ENCODE results near the gene GPR89A.
"Not testable (repeated sequence)": the region's sequence is repeated elsewhere in the genome, so short reads cannot be mapped to it uniquely, and the experiment has no call there.

GPR89A gene

GRCh38 chr1:145607833-145608733, at the start of gene GPR89A:
GPR89A (plus strand) TSS chr1:145607988; CDS start chr1:145608134, 146 bp downstream.
- peak; percentile 96 for DNase-seq (ENCODE audit: low spot score)

GRCh38 chr1:145586820-145587219, 21.0 kb upstream of the GPR89A start:
- not testable (repeated sequence) for DNase-seq (ENCODE audit: low spot score)

GRCh38 chr1:145590806-145591205, 17.0 kb upstream of the GPR89A start:
- DNase-seq (ENCODE audit: low spot score): peak; percentile 43

- not testable (repeated sequence) for DNase-seq (ENCODE audit: low spot score)
Observed at GRCh38 chr1:145592347-145592746, 15.4 kb upstream of the GPR89A start.

GRCh38 chr1:145595421-145595820, 12.4 kb upstream of the GPR89A start:
- not testable (repeated sequence) for DNase-seq (ENCODE audit: low spot score)

- DNase-seq (ENCODE audit: low spot score): not testable (repeated sequence)
Observed at GRCh38 chr1:145596236-145596635, 11.6 kb upstream of the GPR89A start.

GRCh38 chr1:145599426-145599825, 8.4 kb upstream of the GPR89A start:
- not testable (repeated sequence) for DNase-seq (ENCODE audit: low spot score)

- DNase-seq (ENCODE audit: low spot score): no peak
Observed at GRCh38 chr1:145601593-145601992, 6.2 kb upstream of the GPR89A start.

GRCh38 chr1:145606840-145607239, 948 bp upstream of the GPR89A start:
- DNase-seq (ENCODE audit: low spot score): not testable (repeated sequence)

GRCh38 chr1:145607289-145607688, 499 bp upstream of the GPR89A start:
- not testable (repeated sequence) for DNase-seq (ENCODE audit: low spot score)

GRCh38 chr1:145610744-145611143, 3.0 kb downstream of the GPR89A start:
- DNase-seq (ENCODE audit: low spot score): not testable (repeated sequence)

GRCh38 chr1:145620073-145620472, 12.3 kb downstream of the GPR89A start:
- DNase-seq (ENCODE audit: low spot score): not testable (repeated sequence)

- not testable (repeated sequence) for DNase-seq (ENCODE audit: low spot score)
Observed at GRCh38 chr1:145622177-145622576, 14.4 kb downstream of the GPR89A start.

- DNase-seq (ENCODE audit: low spot score): not testable (repeated sequence)
Observed at GRCh38 chr1:145636237-145636636, 28.4 kb downstream of the GPR89A start.

GRCh38 chr1:145641886-145642285, 34.1 kb downstream of the GPR89A start:
- DNase-seq (ENCODE audit: low spot score): not testable (repeated sequence)

- not testable (repeated sequence) for DNase-seq (ENCODE audit: low spot score)
Observed at GRCh38 chr1:145643990-145644389, 36.2 kb downstream of the GPR89A start.

GRCh38 chr1:145656245-145656943, 48.6 kb downstream of the GPR89A start:
- not testable (repeated sequence) for DNase-seq (ENCODE audit: low spot score)

- DNase-seq (ENCODE audit: low spot score): not testable (repeated sequence)
Observed at GRCh38 chr1:145662502-145662901, 54.7 kb downstream of the GPR89A start.

GRCh38 chr1:145665015-145665414, 57.2 kb downstream of the GPR89A start:
- not testable (repeated sequence) for DNase-seq (ENCODE audit: low spot score)

GRCh38 chr1:145670995-145671745, 63.4 kb downstream of the GPR89A start:
- not testable (repeated sequence) for DNase-seq (ENCODE audit: low spot score)

- not testable (repeated sequence) for DNase-seq (ENCODE audit: low spot score)
Observed at GRCh38 chr1:145673217-145673616, 65.4 kb downstream of the GPR89A start.

- DNase-seq (ENCODE audit: low spot score): not testable (repeated sequence)
Observed at GRCh38 chr1:145684858-145685257, 77.1 kb downstream of the GPR89A start.
